B cell (primary cell): ENCODE data around the gene SREBF1. TPM values are rescaled to one million over a fixed set of nuclear protein-coding genes. Genes with fewer than 3 reads are reported as not detected.

Source experiments
- ATAC-seq: fragments of 200-7000 bp; cut with Tn5 transposase; one replicate; pipeline ENCODE4 v1.10.0; 2021; ENCODE audit warnings: low read depth, mild to moderate bottlenecking, moderate number of reproducible peaks, moderate library complexity
- CTCF ChIA-PET: fragments of 350-600 bp; sonication (Branson Sonifier 250); formaldehyde crosslinking; loops from one replicate; lab custom pipeline; 2021; ENCODE audit warnings: antibody characterized with exemption, inconsistent platforms; lab: Charles Lee
- POLR2A ChIA-PET: fragments of 350-600 bp; sonication (Branson Sonifier 250); formaldehyde crosslinking; loops from one replicate; lab custom pipeline; 2021; ENCODE audit warnings: antibody characterized with exemption; lab: Charles Lee
- DNase-seq: peaks from one replicate; pipeline ENCODE4 v3.0.0; 2013
- H2AFZ ChIP-seq: 2 replicates; pipeline ENCODE4 v1.6.1; 2012; ENCODE audit warnings: mild to moderate bottlenecking, low read depth, low read length; ENCODE audit not compliant: insufficient read depth, poor library complexity, severe bottlenecking
- H3K27ac ChIP-seq, 2 donors: 1 replicate in 1 of 2; 2 replicates in 1 of 2; pipeline ENCODE4 v1.5.1; 2012 to 2013; ENCODE audit warnings: low read length in 2 of 2, mild to moderate bottlenecking in 2 of 2, moderate library complexity in 1 of 2
- H3K27me3 ChIP-seq, 4 experiments: fragments of 200-600 bp in 1 of 4; sonication (generic) in 1 of 4; replicated peaks in 1 of 4; 1 replicate in 2 of 4; 2 replicates in 2 of 4; pipeline versions ENCODE4 v1.6.1 to v1.7.0; 2013 to 2016; ENCODE audit warnings: low read length in 3 of 4, mild to moderate bottlenecking in 2 of 4, mixed read lengths in 1 of 4, moderate library complexity in 1 of 4; ENCODE audit not compliant: insufficient read depth in 4 of 4, control insufficient read depth in 3 of 4; ENCODE audit errors: control extremely low read depth in 1 of 4
- H3K36me3 ChIP-seq, 2 experiments: replicated peaks in 1 of 2; 1 replicate in 1 of 2; 2 replicates in 1 of 2; pipeline versions ENCODE4 v1.6.1 to v1.7.1; 2013; ENCODE audit warnings: low read length in 1 of 2; ENCODE audit not compliant: insufficient read depth in 2 of 2, control insufficient read depth in 1 of 2; ENCODE audit errors: control extremely low read depth in 1 of 2, extremely low read depth in 1 of 2
- H3K4me1 ChIP-seq, 2 donors: fragments of 200-600 bp in 1 of 2; sonication (generic) in 1 of 2; 1 replicate in 1 of 2; 2 replicates in 1 of 2; pipeline versions ENCODE4 v1.5.1 to v1.6.1; 2013 to 2017; ENCODE audit warnings: low read length in 2 of 2; ENCODE audit not compliant: control insufficient read depth in 2 of 2, insufficient read depth in 2 of 2
- H3K4me2 ChIP-seq: replicated peaks from 2 replicates; pipeline ENCODE3; 2012; ENCODE audit warnings: mild to moderate bottlenecking, low read depth, low read length; ENCODE audit not compliant: poor library complexity, severe bottlenecking
- H3K4me3 ChIP-seq, 5 experiments: fragments of 200-600 bp in 1 of 5; sonication (generic) in 1 of 5; 1 replicate in 3 of 5; 2 replicates in 2 of 5; pipeline versions ENCODE4 v1.5.1 to v1.7.0; 2011 to 2016; ENCODE audit warnings: low read length in 4 of 5, mild to moderate bottlenecking in 4 of 5, low read depth in 2 of 5, control low read depth in 1 of 5, moderate library complexity in 1 of 5; ENCODE audit not compliant: insufficient read depth in 1 of 5; ENCODE audit errors: control extremely low read depth in 1 of 5, extremely low read depth in 1 of 5
- H3K79me2 ChIP-seq: fragments of 200-600 bp; sonication (generic); one replicate; pipeline ENCODE4 v1.6.0; 2016; ENCODE audit warnings: low read length; ENCODE audit not compliant: control insufficient read depth, insufficient read depth
- H3K9ac ChIP-seq: fragments of 200-600 bp; sonication (generic); 2 replicates; pipeline ENCODE4 v1.6.1; 2017; ENCODE audit warnings: mild to moderate bottlenecking, low read length, moderate library complexity
- H3K9me3 ChIP-seq, 3 donors: one replicate each; pipeline versions ENCODE4 v1.6.1 to v1.7.1; 2013; ENCODE audit warnings: low read length in 2 of 3; ENCODE audit not compliant: control insufficient read depth in 2 of 3, insufficient read depth in 1 of 3; ENCODE audit errors: control extremely low read depth in 1 of 3
- H4K20me1 ChIP-seq: 2 replicates; pipeline ENCODE4 v1.6.0; 2012; ENCODE audit warnings: mild to moderate bottlenecking, low read length; ENCODE audit not compliant: insufficient read depth, control insufficient read depth, poor library complexity, severe bottlenecking
- H3K27ac Mint-ChIP-seq: one replicate; pipeline ENCODE4 v1.8.0; 2021; ENCODE audit warnings: mixed read lengths
- H3K27me3 Mint-ChIP-seq: one replicate; pipeline ENCODE4 v1.8.0; 2021; ENCODE audit warnings: mixed read lengths
- H3K4me1 Mint-ChIP-seq: one replicate; pipeline ENCODE4 v1.8.0; 2021; ENCODE audit warnings: mixed read lengths
- H3K4me3 Mint-ChIP-seq: one replicate; pipeline ENCODE4 v1.8.0; 2021; ENCODE audit warnings: mixed read lengths
- H3K9me3 Mint-ChIP-seq: one replicate; pipeline ENCODE4 v1.8.0; 2022; ENCODE audit warnings: mixed read lengths; ENCODE audit not compliant: insufficient read depth
- EZH2 ChIP-seq: IDR thresholded peaks from 2 replicates; pipeline ENCODE4 v1.6.1; 2012; ENCODE audit warnings: borderline replicate concordance, low read depth, mild to moderate bottlenecking, moderate library complexity, low read length; ENCODE audit not compliant: insufficient read depth, poor library complexity, severe bottlenecking
- WGBS: methylation state at CpG from one replicate; pipeline ENCODE4 v1.1.5; 2013; ENCODE audit warnings: missing lambda C conversion rate; ENCODE audit not compliant: insufficient coverage; 5-methylcytosine and 5-hydroxymethylcytosine counted together
- intact Hi-C: fragments of 100-400 bp; cut with micrococcal nuclease; formaldehyde crosslinking; loops from one replicate; pipeline ENCODE4 v1.10.0; 2022
- polyA plus RNA-seq: library from polyadenylated mRNA; depleted of rRNA; stranded (reverse); fragments of >200 nt; gene quantifications from 2 replicates; pipeline ENCODE4 v1.2.3, GENCODE V29; 2012
- total RNA-seq, 2 donors: library from RNA; stranded (reverse); fragments of 120-200 nt in 1 of 2; gene quantifications; 1 replicate in 1 of 2; 2 replicates in 1 of 2; pipeline versions ENCODE4 v1.2.3 to v1.2.4, GENCODE V29; 2013 to 2022
- TF ChIP-seq, protein P1 (sequence below): fragments of 200-600 bp; IDR thresholded peaks from one replicate; pipeline ENCODE4 v1.8.0; 2022; ENCODE audit warnings: antibody characterized with exemption, mild to moderate bottlenecking

The SREBF1 gene
- total and polyA plus RNA-seq, 2 donors (not counting 1 experiment from before 2014, with no cell fraction given), result 21.6 to 34.9 TPM

DNA sequence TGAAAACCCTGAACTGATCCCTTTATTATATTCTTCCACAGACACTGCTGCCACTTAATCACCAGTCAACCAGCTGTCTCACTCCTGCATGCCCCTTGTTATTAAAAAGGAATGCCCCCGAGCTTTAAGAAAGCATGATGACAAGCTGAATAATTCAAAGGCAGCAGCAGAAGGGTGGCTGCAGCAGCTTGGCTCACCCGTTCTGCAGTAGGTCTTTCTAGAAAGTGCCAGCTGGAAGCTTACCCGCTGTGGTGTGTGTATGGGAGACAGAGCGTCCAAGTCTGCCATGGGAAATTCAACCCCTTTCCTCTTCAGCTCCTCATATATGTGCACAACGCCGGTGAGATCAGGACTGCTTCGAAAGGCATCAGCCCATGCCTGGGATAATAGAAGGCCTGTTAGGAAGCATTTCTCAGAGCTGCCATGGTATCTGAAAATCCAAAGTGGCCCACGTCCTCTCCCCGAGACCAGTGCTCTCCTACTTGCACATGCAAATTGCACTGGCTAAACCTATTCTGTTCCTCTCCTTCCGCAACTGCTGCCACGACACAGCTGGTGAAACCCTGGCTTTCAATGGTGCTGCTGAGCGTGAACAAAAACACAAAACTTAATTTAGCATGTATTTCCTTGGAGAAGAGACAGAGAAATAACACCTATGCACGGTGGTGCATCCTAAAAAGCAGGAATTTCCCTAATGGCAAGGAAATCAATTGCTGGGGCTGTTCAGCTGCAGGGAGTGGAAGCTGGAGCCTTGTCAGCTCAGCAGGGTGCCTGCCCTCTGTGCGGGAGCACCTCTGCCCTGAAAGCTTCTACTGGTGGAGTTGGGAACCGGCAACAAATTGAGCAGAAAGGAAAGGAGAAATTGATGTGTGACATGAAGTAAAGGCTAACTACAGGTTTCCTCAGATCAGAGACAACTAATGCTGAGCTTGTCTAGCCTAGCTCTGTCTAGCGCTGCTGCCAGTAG lies 47.9 kb upstream of the SREBF1 start:
- ATAC-seq (no peak), DNase-seq (no peak)
- Mint-ChIP-seq H3K9me3 (no peaks in the 10 kb centered on the region), H3K4me3 (no peak overlapping the region), H3K27ac (no peak overlapping the region), H3K27me3 (no peaks in the 10 kb centered on the region), H3K4me1 (peaks cover under 1% of the 10 kb centered on the region)
- no peaks in the 10 kb centered on the region for H3K4me1 ChIP-seq
- TF ChIP-seq, protein P1, sequence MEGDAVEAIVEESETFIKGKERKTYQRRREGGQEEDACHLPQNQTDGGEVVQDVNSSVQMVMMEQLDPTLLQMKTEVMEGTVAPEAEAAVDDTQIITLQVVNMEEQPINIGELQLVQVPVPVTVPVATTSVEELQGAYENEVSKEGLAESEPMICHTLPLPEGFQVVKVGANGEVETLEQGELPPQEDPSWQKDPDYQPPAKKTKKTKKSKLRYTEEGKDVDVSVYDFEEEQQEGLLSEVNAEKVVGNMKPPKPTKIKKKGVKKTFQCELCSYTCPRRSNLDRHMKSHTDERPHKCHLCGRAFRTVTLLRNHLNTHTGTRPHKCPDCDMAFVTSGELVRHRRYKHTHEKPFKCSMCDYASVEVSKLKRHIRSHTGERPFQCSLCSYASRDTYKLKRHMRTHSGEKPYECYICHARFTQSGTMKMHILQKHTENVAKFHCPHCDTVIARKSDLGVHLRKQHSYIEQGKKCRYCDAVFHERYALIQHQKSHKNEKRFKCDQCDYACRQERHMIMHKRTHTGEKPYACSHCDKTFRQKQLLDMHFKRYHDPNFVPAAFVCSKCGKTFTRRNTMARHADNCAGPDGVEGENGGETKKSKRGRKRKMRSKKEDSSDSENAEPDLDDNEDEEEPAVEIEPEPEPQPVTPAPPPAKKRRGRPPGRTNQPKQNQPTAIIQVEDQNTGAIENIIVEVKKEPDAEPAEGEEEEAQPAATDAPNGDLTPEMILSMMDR, result no peak
- no peak for TF ChIP-seq EZH2
- H3K36me3 ChIP-seq, result peaks cover 0 to 41% of the 10 kb centered on the region in 2 experiments
- no peak overlapping the region for H3K9ac ChIP-seq
- no peaks in the 10 kb centered on the region for H3K79me2 ChIP-seq
- H3K27ac ChIP-seq, result no peak overlapping the region
- H3K27me3 ChIP-seq, result no peaks in the 10 kb centered on the region
- ChIA-PET POLR2A (no interaction called here), CTCF (interaction anchor here (1.3 kb wide), 1 partner anchor 34 kb away, joined by 3 read pairs; no protein-coding TSS in a partner anchor)
- no peaks in the 10 kb centered on the region for H4K20me1 ChIP-seq
- H3K4me3 ChIP-seq, result no peak overlapping the region
- 98% methylated on average over 13 of the region's 16 CpGs for WGBS
- H3K9me3 ChIP-seq, result no peaks in the 10 kb centered on the region
- no peak overlapping the region for H3K4me2 ChIP-seq
- intact Hi-C loops, result no loop called here
- H2AFZ ChIP-seq, result no peak overlapping the region

DNA sequence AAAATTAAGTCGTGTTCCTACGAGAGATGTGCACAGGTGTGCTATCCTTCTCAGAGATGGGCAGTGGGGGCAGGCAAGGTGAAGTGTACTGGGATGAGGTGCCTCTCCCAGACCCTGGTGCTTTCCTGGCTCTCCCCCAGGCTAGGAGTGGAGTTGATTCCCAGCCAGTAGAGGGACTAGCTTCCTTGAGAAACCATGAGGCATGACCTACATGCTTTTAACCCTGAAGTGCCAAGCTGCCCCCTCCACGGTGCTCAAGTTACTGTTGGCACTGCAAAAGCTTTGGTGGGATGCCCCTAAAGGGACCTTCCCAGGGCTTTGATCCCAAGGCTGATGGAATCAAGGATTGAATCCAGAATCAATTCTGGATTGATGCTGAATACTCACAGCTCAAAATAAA lies 47.0 kb upstream of the SREBF1 start:
- intact Hi-C loops, result no loop called here
- TF ChIP-seq, protein P1, result no peak
- no peak for TF ChIP-seq EZH2
- Histone ChIP-seq H3K4me2 (no peak overlapping the region), H3K27ac (no peak overlapping the region), H3K4me3 (no peak overlapping the region), H3K36me3 (peaks cover 0 to 45% of the 10 kb centered on the region in 2 experiments), H2AFZ (no peak overlapping the region), H3K9ac (no peak overlapping the region), H3K79me2 (no peaks in the 10 kb centered on the region), H3K27me3 (no peaks in the 10 kb centered on the region), H3K9me3 (no peaks in the 10 kb centered on the region), H3K4me1 (no peaks in the 10 kb centered on the region), H4K20me1 (no peaks in the 10 kb centered on the region)
- Mint-ChIP-seq H3K4me3 (no peak overlapping the region), H3K27ac (no peak overlapping the region), H3K9me3 (no peaks in the 10 kb centered on the region), H3K4me1 (no peaks in the 10 kb centered on the region), H3K27me3 (no peaks in the 10 kb centered on the region)
- no peak for DNase-seq
- WGBS, result 96% methylated on average over 3 of the region's 3 CpGs
- ATAC-seq, result no peak
- CTCF ChIA-PET, result no interaction called here
- POLR2A ChIA-PET, result no interaction called here
